ENCODE measurements around the gene ITIH4. TPM values are rescaled to one million over a fixed set of nuclear protein-coding genes. Genes with fewer than 3 reads are reported as not detected.
A peak's percentile ranks its signal among the peaks of the same experiment; 100 is the strongest.

The ITIH4 gene
- total and polyA plus RNA-seq, 4 donors = 4.5 to 33.8 (median 12.0) TPM

- TF ChIP-seq CTCF (IDR thresholded peaks at IDR 0.05; ENCODE audit: control extremely low read depth, extremely low read depth) = no peak
- Histone ChIP-seq H3K27me3 (ENCODE audit: control insufficient read depth in 3 of 3, insufficient read depth in 3 of 3, low read length in 2 of 3) (no peaks in the 10 kb centered on the region), H3K4me3 (no peak overlapping the region), H3K9me3 (ENCODE audit: control insufficient read depth in 4 of 4, insufficient read depth in 3 of 4, low read length in 3 of 4) (no peaks in the 10 kb centered on the region), H3K36me3 (ENCODE audit: control insufficient read depth in 4 of 4, insufficient read depth in 4 of 4, low read length in 4 of 4) (no peaks in the 10 kb centered on the region), H3K9ac (ENCODE audit: insufficient read depth in 1 of 2, low read length in 2 of 2) (no peak overlapping the region), H3K4me1 (ENCODE audit: control insufficient read depth in 5 of 5, insufficient read depth in 5 of 5, low read length in 5 of 5) (no peaks in the 10 kb centered on the region), H3K27ac (ENCODE audit: low read depth in 1 of 2, low read length in 1 of 2) (no peak overlapping the region)
- DNase-seq (no peak), ATAC-seq (ENCODE audit: insufficient read depth, low FRiP score) (no peak)
- WGBS, 2 donors = 59 to 68% methylated on average over 9 of the region's 9 CpGs
Measured at GRCh38 chr3:52795298-52795900, 35.1 kb downstream of the ITIH4 start.

GRCh38 chr3:52794612-52795099 lies 35.8 kb downstream of the ITIH4 start, which contains the start of gene ITIH3:
Gene ITIH3 (plus strand): TSS chr3:52794796. CDS start chr3:52794804, 8 bp downstream.
- no peak within 1 kb of the TSS for H3K27ac ChIP-seq (ENCODE audit: low read depth in 1 of 2, low read length in 1 of 2)
- no peak for TF ChIP-seq CTCF (IDR thresholded peaks at IDR 0.05; ENCODE audit: control extremely low read depth, extremely low read depth)
- whole genome bisulfite sequencing, 2 donors = 74 to 86% methylated on average over 10 of the region's 10 CpGs
- no peak within 1 kb of the TSS for H3K4me3 ChIP-seq
- DNase-seq (no peak), ATAC-seq (ENCODE audit: insufficient read depth, low FRiP score) (no peak)
- no peak within 1 kb of the TSS for H3K9ac ChIP-seq (ENCODE audit: insufficient read depth in 1 of 2, low read length in 2 of 2)
- H3K36me3 ChIP-seq (ENCODE audit: control insufficient read depth in 4 of 4, insufficient read depth in 4 of 4, low read length in 4 of 4) = no peaks in the 10 kb centered on the region
- no peaks in the 10 kb centered on the region for H3K27me3 ChIP-seq (ENCODE audit: control insufficient read depth in 3 of 3, insufficient read depth in 3 of 3, low read length in 2 of 3)
- H3K9me3 ChIP-seq (ENCODE audit: control insufficient read depth in 4 of 4, insufficient read depth in 3 of 4, low read length in 3 of 4) = no peaks in the 10 kb centered on the region
- no peaks in the 10 kb centered on the region for H3K4me1 ChIP-seq (ENCODE audit: control insufficient read depth in 5 of 5, insufficient read depth in 5 of 5, low read length in 5 of 5)

DNA sequence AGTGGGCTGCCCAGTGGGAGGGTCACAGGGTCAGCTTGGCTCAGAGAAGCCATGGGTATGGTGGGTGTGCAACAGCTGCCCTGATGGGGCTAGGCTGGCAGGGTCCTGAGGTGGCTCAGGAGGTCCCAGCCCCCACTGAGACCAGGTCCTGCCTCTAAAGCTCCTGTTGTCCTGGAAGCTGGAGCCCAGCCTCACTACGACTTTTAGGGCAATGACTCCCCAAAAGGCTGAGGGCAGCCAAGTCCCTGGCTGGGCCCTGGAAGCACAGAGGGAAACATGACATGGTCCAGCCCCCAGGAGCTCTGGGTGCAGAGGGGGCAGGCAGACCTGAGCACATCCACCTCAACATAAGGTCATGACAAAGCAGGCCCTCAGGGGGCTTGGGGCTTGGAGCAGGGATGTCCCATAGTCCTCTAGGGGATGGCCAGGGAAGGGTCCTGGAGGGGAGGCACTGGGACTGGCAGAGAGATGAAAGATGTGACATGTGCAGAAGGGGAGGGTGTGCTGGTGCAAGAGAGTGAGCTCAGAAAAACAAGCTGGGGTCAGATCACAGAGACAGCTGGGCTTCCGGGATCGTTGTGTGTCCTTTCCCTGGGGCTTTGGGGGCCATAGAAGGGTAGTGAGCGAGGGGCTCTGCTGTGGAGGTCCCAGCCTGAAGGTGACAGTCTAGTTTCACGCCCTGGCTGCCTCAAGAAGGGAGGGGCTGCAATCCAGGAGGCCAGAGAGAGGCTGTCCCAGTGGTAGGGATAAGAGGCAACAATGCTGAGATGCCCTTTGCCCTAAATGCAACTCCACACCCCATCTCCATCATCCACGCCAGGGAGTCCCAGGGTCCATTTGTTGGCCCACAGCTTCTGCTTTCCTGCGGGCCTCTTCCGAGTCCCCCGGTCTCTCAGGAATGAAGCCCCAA lies 36.5 kb downstream of the ITIH4 start:
- Histone ChIP-seq H3K4me1 (ENCODE audit: control insufficient read depth in 5 of 5, insufficient read depth in 5 of 5, low read length in 5 of 5) (no peaks in the 10 kb centered on the region), H3K9me3 (ENCODE audit: control insufficient read depth in 4 of 4, insufficient read depth in 3 of 4, low read length in 3 of 4) (no peaks in the 10 kb centered on the region), H3K27me3 (ENCODE audit: control insufficient read depth in 3 of 3, insufficient read depth in 3 of 3, low read length in 2 of 3) (no peaks in the 10 kb centered on the region), H3K27ac (ENCODE audit: low read depth in 1 of 2, low read length in 1 of 2) (no peak overlapping the region), H3K36me3 (ENCODE audit: control insufficient read depth in 4 of 4, insufficient read depth in 4 of 4, low read length in 4 of 4) (no peaks in the 10 kb centered on the region), H3K9ac (ENCODE audit: insufficient read depth in 1 of 2, low read length in 2 of 2) (no peak overlapping the region), H3K4me3 (no peak overlapping the region)
- DNase-seq = peak in 1 of 3 donors; percentile 13
- 78 to 86% methylated on average over 9 of the region's 9 CpGs for WGBS, 2 donors
- TF ChIP-seq CTCF (IDR thresholded peaks at IDR 0.05; ENCODE audit: control extremely low read depth, extremely low read depth) = no peak
- ATAC-seq (ENCODE audit: insufficient read depth, low FRiP score) = no peak

Data from lung (tissue), 12 donors.